Glutamatergic neuron (in vitro differentiated cells): ENCODE data around the gene MAN2B2. TPM values are rescaled to one million over a fixed set of nuclear protein-coding genes. Genes with fewer than 3 reads are reported as not detected.

Experiments used
- DNase-seq: peaks from one replicate; pipeline ENCODE4 v3.0.0; 2022
- H3K27ac Mint-ChIP-seq: one replicate; pipeline ENCODE4 v1.8.0; 2020; ENCODE audit warnings: mild to moderate bottlenecking, mixed read lengths, inconsistent platforms; ENCODE audit not compliant: unreplicated experiment
- H3K27me3 Mint-ChIP-seq: one replicate; pipeline ENCODE4 v1.8.0; 2020; ENCODE audit warnings: mild to moderate bottlenecking, moderate library complexity, mixed read lengths, inconsistent platforms; ENCODE audit not compliant: unreplicated experiment
- H3K36me3 Mint-ChIP-seq: one replicate; pipeline ENCODE4 v1.8.0; 2020; ENCODE audit warnings: mild to moderate bottlenecking, mixed read lengths, inconsistent platforms; ENCODE audit not compliant: unreplicated experiment
- H3K4me1 Mint-ChIP-seq: one replicate; pipeline ENCODE4 v1.8.0; 2020; ENCODE audit warnings: mild to moderate bottlenecking, low read depth, mixed read lengths, inconsistent platforms; ENCODE audit not compliant: unreplicated experiment
- H3K4me3 Mint-ChIP-seq: one replicate; pipeline ENCODE4 v1.8.0; 2020; ENCODE audit warnings: mild to moderate bottlenecking, mixed read lengths, inconsistent platforms; ENCODE audit not compliant: unreplicated experiment
- H3K9me3 Mint-ChIP-seq: one replicate; pipeline ENCODE4 v1.8.0; 2020; ENCODE audit warnings: mild to moderate bottlenecking, moderate library complexity, mixed read lengths, inconsistent platforms; ENCODE audit not compliant: unreplicated experiment
- total RNA-seq: library from RNA; stranded (reverse); fragmentation: NEBNext Ultra II Directional; extraction: Animal tissue kit (Norgen Biotek cat#: 25700); gene quantifications from one replicate; pipeline ENCODE4 v1.2.1, GENCODE V29; 2021; ENCODE audit not compliant: unreplicated experiment
- TF ChIP-seq, protein P1 (sequence below): fragments of 200-600 bp; sonication (generic); IDR thresholded peaks from one replicate; pipeline ENCODE4 v1.5.0; 2021; ENCODE audit not compliant: partially characterized antibody, unreplicated experiment

Gene MAN2B2
- total RNA-seq, 1 donor from 2014 or later, result 15.5 TPM

DNA sequence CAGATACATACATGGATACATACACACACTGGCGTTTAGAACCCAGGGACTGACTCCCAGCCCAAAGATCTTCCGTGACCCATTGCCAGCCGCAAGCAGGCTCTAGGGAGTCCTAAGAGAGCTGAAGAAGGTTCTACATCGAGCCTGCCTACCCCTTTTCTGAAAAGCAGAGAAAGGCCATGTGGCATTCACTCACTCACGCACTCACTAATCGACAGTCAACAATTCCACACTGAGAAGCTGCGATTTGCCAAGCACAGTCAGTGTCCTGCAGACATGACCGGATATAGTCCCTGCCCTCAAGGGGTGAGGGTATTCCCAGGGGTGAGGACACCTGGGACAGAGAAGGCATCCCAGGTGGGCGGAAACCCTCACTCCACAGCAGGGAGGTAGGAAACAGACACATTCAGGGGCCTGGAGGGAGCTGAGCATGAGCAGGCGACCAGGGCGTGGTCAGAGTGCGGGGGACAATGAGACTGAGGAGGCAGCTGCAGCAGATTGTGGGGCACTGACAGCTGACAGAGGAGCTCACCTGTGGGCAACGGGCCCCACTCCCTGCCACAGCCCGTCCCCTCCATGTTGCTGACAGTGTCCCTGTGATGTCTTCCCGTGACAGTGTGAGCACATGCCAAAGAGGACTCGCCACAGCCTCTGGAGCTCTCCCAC is 13.2 kb upstream of the MAN2B2 start:
- H3K4me1 Mint-ChIP-seq, result peaks cover 7% of the 10 kb centered on the region
- peaks cover 7% of the 10 kb centered on the region for H3K9me3 Mint-ChIP-seq
- DNase-seq, result no peak
- H3K4me3 Mint-ChIP-seq, result peak overlapping the region; percentile 1
- TF ChIP-seq, protein P1, sequence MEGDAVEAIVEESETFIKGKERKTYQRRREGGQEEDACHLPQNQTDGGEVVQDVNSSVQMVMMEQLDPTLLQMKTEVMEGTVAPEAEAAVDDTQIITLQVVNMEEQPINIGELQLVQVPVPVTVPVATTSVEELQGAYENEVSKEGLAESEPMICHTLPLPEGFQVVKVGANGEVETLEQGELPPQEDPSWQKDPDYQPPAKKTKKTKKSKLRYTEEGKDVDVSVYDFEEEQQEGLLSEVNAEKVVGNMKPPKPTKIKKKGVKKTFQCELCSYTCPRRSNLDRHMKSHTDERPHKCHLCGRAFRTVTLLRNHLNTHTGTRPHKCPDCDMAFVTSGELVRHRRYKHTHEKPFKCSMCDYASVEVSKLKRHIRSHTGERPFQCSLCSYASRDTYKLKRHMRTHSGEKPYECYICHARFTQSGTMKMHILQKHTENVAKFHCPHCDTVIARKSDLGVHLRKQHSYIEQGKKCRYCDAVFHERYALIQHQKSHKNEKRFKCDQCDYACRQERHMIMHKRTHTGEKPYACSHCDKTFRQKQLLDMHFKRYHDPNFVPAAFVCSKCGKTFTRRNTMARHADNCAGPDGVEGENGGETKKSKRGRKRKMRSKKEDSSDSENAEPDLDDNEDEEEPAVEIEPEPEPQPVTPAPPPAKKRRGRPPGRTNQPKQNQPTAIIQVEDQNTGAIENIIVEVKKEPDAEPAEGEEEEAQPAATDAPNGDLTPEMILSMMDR, result no peak
- H3K27ac Mint-ChIP-seq, result peak overlapping the region; percentile 18
- peaks cover 11% of the 10 kb centered on the region for H3K36me3 Mint-ChIP-seq
- peaks cover 36% of the 10 kb centered on the region for H3K27me3 Mint-ChIP-seq

DNA sequence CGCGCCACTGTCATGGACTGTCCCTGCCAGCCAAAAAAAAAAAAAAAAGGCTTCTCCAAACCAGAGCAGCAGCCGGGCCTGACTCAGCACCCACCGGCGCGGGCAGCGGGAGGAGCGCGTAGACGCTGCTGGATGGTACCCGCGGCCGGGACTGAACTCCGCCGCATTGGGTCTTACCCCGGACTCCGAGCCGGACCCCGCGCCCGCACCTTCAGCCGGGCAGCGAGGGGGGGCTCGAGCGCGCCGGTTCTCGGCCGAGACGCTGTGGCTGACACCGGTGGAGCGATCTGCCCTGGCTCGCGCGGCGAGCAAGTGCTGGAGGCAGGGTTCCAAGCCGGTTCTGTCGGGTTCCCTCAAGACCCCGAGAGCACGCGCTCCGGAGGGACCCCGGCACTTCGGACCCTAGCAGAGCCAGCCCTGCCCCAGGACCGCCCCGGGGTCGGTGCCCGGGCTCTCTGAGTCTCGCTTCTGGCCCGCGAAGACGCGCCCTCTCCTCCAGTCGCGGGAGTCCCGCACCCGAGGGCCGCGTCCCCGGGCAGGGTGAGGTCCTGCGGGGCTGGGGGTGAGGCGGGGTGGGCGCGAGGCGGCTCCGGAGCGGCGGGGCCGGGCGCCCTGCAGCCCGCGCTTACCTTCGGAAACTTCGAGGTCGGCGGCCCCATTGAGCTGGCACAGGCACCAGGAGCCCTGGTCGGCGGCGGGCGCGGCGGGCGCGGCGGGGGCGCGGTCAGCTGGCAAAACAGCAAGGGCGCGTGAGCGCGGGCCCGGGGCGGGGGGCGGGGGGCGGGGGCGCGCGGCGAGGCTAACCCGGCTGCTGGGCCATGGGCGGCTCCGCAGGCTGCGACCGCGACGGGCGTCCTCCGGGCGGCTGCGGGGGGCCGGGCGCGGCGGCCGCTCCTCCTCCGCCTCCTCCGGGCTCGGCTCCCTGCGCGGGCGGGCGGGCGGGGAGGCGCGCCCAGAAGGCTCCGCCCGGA is 11.8 kb upstream of the MAN2B2 start:
- peaks cover 4% of the 10 kb centered on the region for H3K9me3 Mint-ChIP-seq
- peak; percentile 40 for DNase-seq
- peaks cover 6% of the 10 kb centered on the region for H3K36me3 Mint-ChIP-seq
- H3K27me3 Mint-ChIP-seq, result peaks cover 37% of the 10 kb centered on the region
- TF ChIP-seq, protein P1, result no peak
- peak overlapping the region; percentile 42 for H3K4me3 Mint-ChIP-seq
- H3K4me1 Mint-ChIP-seq, result peaks cover 7% of the 10 kb centered on the region
- no peak overlapping the region for H3K27ac Mint-ChIP-seq

DNA sequence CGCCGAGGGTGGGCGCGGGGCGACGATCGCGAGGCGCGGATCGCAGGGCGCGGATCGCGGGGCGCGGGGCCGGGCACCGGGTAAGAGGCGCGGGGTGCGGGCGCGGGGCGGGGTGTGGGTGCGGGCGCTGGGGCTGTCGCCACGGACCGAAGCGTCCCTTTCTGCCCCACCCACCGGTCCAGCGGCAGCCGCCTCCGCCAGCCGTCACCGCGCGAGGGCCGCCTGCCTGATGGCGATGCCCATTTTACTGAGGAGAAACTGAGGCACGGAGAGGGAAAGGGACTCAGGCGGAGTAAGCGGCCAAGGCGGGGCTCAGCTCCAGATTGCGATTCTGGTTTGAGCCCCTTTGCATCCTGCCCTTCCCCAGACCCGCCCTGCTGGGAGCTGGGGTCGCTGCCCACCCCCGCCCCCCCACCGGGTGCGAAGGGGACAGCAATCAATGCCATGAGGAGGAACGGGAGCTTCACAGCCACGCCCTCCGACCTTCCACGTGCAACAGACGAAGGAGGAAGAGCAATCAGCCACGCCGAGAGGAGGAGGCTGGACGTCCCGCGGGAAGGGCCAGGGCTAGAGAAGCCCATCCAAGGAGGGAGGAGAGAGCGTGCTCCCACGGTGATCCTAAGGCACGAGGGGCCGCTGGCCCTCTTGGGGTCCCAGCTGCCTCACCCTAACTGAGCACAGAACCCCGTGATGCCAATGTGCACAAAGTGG is 10.9 kb upstream of the MAN2B2 start:
- Mint-ChIP-seq H3K36me3 (peaks cover 6% of the 10 kb centered on the region), H3K27ac (no peak overlapping the region), H3K4me1 (peaks cover 7% of the 10 kb centered on the region), H3K27me3 (peaks cover 31% of the 10 kb centered on the region), H3K4me3 (peak overlapping the region; percentile 42), H3K9me3 (peaks cover 6% of the 10 kb centered on the region)
- TF ChIP-seq, protein P1, result no peak
- peak; percentile 66 for DNase-seq

DNA sequence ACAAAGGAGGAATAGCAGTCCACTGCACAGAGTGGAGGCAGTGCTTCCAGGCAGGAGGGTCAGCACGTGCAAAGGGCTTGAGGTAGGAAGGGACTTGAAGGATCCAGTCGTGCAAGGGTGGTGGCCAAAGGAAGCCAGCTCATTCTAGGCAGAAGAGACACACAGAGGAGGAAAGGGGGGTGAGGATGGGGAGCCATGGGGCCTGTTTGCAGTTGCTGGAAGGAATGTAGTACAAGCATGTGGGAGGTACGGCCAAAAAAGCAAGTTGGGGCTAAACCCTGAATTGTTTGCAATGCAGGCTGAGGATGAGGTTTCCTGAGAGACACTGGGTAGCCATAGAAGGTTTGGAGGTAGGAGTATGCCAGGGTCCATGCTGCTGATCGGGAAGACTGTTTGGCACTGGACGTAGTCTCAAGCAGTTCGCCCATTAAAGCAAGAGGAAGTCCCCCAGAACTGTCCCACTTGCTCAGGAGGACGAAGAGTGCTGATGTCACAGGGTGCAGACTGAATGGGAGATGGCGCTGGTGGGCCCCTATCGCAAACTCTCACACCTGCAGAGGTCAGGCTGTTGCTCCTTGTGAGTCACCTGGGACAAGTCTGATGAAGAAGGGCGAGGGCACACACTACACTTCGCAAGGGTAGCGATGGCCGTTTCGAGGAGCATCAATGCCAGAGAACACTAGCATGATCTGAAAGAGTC is 9.1 kb upstream of the MAN2B2 start:
- no peak overlapping the region for H3K27ac Mint-ChIP-seq
- TF ChIP-seq, protein P1, result no peak
- no peak for DNase-seq
- peak overlapping the region; percentile 32 for H3K4me3 Mint-ChIP-seq
- H3K4me1 Mint-ChIP-seq, result peaks cover 7% of the 10 kb centered on the region
- H3K9me3 Mint-ChIP-seq, result peaks cover 6% of the 10 kb centered on the region
- H3K36me3 Mint-ChIP-seq, result peaks cover 6% of the 10 kb centered on the region
- H3K27me3 Mint-ChIP-seq, result peaks cover 28% of the 10 kb centered on the region
